Stimulated activated CD4-positive, alpha-beta T cell treated with anti-CD3 and anti-CD28 coated beads, Interleukin-1b, Interleukin-23, amount 100 ng/mL, for 1 hour (primary cell): ENCODE measurements around the gene CPNE4.

Experiments
- DNase-seq, 2 donors: peaks; one replicate each; pipeline ENCODE4 v3.0.0-alpha.2; 2020; ENCODE audit warnings: low read depth in 2 of 2

CPNE4 gene

GRCh38 chr3:131881777-131882176 is 153.0 kb downstream of the CPNE4 start:
- DNase-seq = no peak

- DNase-seq = no peak
These were observed 153.9 kb downstream of the CPNE4 start for GRCh38 chr3:131880948-131881347.

- no peak for DNase-seq
These were observed 166.6 kb downstream of the CPNE4 start for GRCh38 chr3:131868203-131868602.

GRCh38 chr3:131856171-131856570 is 178.6 kb downstream of the CPNE4 start:
- DNase-seq = no peak

- DNase-seq = no peak
These were observed 184.6 kb downstream of the CPNE4 start for GRCh38 chr3:131850223-131850622.

GRCh38 chr3:131849616-131850015 is 185.2 kb downstream of the CPNE4 start:
- DNase-seq = no peak

GRCh38 chr3:131847966-131848510 is 186.8 kb downstream of the CPNE4 start:
- DNase-seq = no peak

- no peak for DNase-seq
These were observed 188.4 kb downstream of the CPNE4 start for GRCh38 chr3:131846296-131846924.

GRCh38 chr3:131843174-131843573 is 191.6 kb downstream of the CPNE4 start:
- no peak for DNase-seq

- DNase-seq = no peak
These were observed 194.5 kb downstream of the CPNE4 start for GRCh38 chr3:131840156-131840797.

- DNase-seq = no peak
These were observed 198.9 kb downstream of the CPNE4 start for GRCh38 chr3:131835906-131836305.

GRCh38 chr3:131831608-131832007 is 203.2 kb downstream of the CPNE4 start:
- DNase-seq = no peak

GRCh38 chr3:131821191-131821762 is 213.5 kb downstream of the CPNE4 start:
- no peak for DNase-seq

GRCh38 chr3:131819381-131820055 is 215.3 kb downstream of the CPNE4 start:
- no peak for DNase-seq

GRCh38 chr3:131812433-131812832 is 222.4 kb downstream of the CPNE4 start:
- DNase-seq = no peak

- DNase-seq = no peak
These were observed 223.3 kb downstream of the CPNE4 start for GRCh38 chr3:131811481-131811880.

GRCh38 chr3:131807822-131808221 is 227.0 kb downstream of the CPNE4 start:
- no peak for DNase-seq

- no peak for DNase-seq
These were observed 228.1 kb downstream of the CPNE4 start for GRCh38 chr3:131806736-131807135.

- DNase-seq = no peak
These were observed 230.2 kb downstream of the CPNE4 start for GRCh38 chr3:131804565-131805133.

GRCh38 chr3:131803113-131803512 is 231.7 kb downstream of the CPNE4 start:
- DNase-seq = no peak

- no peak for DNase-seq
These were observed 232.8 kb downstream of the CPNE4 start for GRCh38 chr3:131802029-131802428.

- DNase-seq = no peak
These were observed 233.2 kb downstream of the CPNE4 start for GRCh38 chr3:131801566-131801965.
